IMR-90 (cell line): ENCODE data around the gene LDHA. TPM values are rescaled to one million over a fixed set of nuclear protein-coding genes. Genes with fewer than 3 reads are reported as not detected.

Experiments used
- ATAC-seq: fragments of 200-7000 bp; cut with Tn5 transposase; 2 replicates; pipeline ENCODE4 v1.9.1; 2020; ENCODE audit warnings: low read depth, mild to moderate bottlenecking, moderate library complexity
- BruUV-seq: library from RNA; stranded (reverse); fragments of 400-500 nt; replicated peaks from 2 replicates; lab custom pipeline; 2021; lab: Mats Ljungman, UMichigan
- CTCF ChIA-PET: fragments of 300-600 bp; formaldehyde crosslinking; extraction: SDS; loops from one replicate; lab custom pipeline; 2021; ENCODE audit warnings: antibody characterized with exemption; lab: Yijun Ruan, JAX
- POLR2A ChIA-PET: fragments of 300-600 bp; sonication (Branson Sonifier 250); formaldehyde crosslinking; loops from one replicate; lab custom pipeline; 2022; ENCODE audit warnings: antibody characterized with exemption; ENCODE audit not compliant: unreplicated experiment; lab: Charles Lee
- DNase-seq: peaks from one replicate; pipeline ENCODE4 v3.0.0; 2013
- H2AFZ ChIP-seq: replicated peaks from 2 replicates; pipeline ENCODE3; 2013; ENCODE audit warnings: low read length, mild to moderate bottlenecking; ENCODE audit not compliant: poor library complexity
- H2AK5ac ChIP-seq: 2 replicates; pipeline ENCODE4 v1.6.1; 2013; ENCODE audit warnings: low read depth, low read length, inconsistent platforms
- H2AK9ac ChIP-seq: replicated peaks from 2 replicates; pipeline ENCODE3; 2013; ENCODE audit warnings: mild to moderate bottlenecking, low read depth, low read length, moderate library complexity; ENCODE audit not compliant: poor library complexity
- H2BK120ac ChIP-seq: 2 replicates; pipeline ENCODE4 v1.6.1; 2013; ENCODE audit warnings: low read depth, low read length, inconsistent platforms
- H2BK15ac ChIP-seq: 3 replicates; pipeline ENCODE4 v1.6.1; 2013; ENCODE audit warnings: low read depth, low read length, inconsistent platforms
- H2BK20ac ChIP-seq: 2 replicates; pipeline ENCODE4 v1.6.1; 2013; ENCODE audit warnings: low read depth, mild to moderate bottlenecking, inconsistent platforms, low read length, moderate library complexity
- H2BK5ac ChIP-seq: 2 replicates; pipeline ENCODE4 v1.6.1; 2013; ENCODE audit warnings: mild to moderate bottlenecking, low read depth, low read length, inconsistent platforms; ENCODE audit not compliant: poor library complexity, severe bottlenecking
- H3K14ac ChIP-seq: replicated peaks from 2 replicates; pipeline ENCODE4 v1.6.1; 2013; ENCODE audit warnings: low read depth, low read length, inconsistent platforms
- H3K18ac ChIP-seq: 2 replicates; pipeline ENCODE4 v1.6.1; 2013; ENCODE audit warnings: low read depth, low read length, control low read depth
- H3K23ac ChIP-seq: 2 replicates; pipeline ENCODE4 v1.6.1; 2013; ENCODE audit warnings: low read depth, low read length, inconsistent platforms
- H3K27ac ChIP-seq: 2 replicates; pipeline ENCODE4 v1.5.1; 2013; ENCODE audit warnings: mild to moderate bottlenecking, control low read depth, low read length; ENCODE audit not compliant: insufficient read depth
- H3K27me3 ChIP-seq: 2 replicates; pipeline ENCODE4 v1.6.1; 2013; ENCODE audit warnings: low read length; ENCODE audit not compliant: control insufficient read depth, insufficient read depth
- H3K36me3 ChIP-seq: 2 replicates; pipeline ENCODE4 v1.6.1; 2013; ENCODE audit warnings: low read length, mixed read lengths; ENCODE audit not compliant: control insufficient read depth, insufficient read depth
- H3K4ac ChIP-seq: 2 replicates; pipeline ENCODE4 v1.6.1; 2013; ENCODE audit warnings: low read depth, low read length, inconsistent platforms
- H3K4me1 ChIP-seq: 2 replicates; pipeline ENCODE4 v1.6.1; 2013; ENCODE audit warnings: low read length, mixed read lengths; ENCODE audit not compliant: control insufficient read depth, insufficient read depth
- H3K4me2 ChIP-seq: 2 replicates; pipeline ENCODE4 v1.6.1; 2013; ENCODE audit warnings: low read depth, mild to moderate bottlenecking, control low read depth, low read length, moderate library complexity
- H3K4me3 ChIP-seq: 2 replicates; pipeline ENCODE4 v1.5.1; 2013; ENCODE audit warnings: low read depth, mild to moderate bottlenecking, control low read depth, low read length, moderate library complexity; ENCODE audit not compliant: insufficient read depth
- H3K56ac ChIP-seq: 2 replicates; pipeline ENCODE4 v1.6.1; 2013; ENCODE audit warnings: low read length, inconsistent platforms; ENCODE audit not compliant: insufficient read depth; ENCODE audit errors: extremely low read depth
- H3K79me1 ChIP-seq, 2 experiments: 2 replicates each; pipeline ENCODE4 v1.6.1; 2013; ENCODE audit warnings: low read length in 2 of 2, inconsistent platforms in 1 of 2, low read depth in 1 of 2
- H3K9ac ChIP-seq: 2 replicates; pipeline ENCODE4 v1.6.1; 2013; ENCODE audit warnings: low read depth, low read length, control low read depth
- H3K9me1 ChIP-seq: 2 replicates; pipeline ENCODE4 v1.6.1; 2013; ENCODE audit warnings: low read length, inconsistent platforms; ENCODE audit not compliant: insufficient read depth
- H3K9me3 ChIP-seq: 2 replicates; pipeline ENCODE4 v1.6.1; 2013; ENCODE audit warnings: low read length; ENCODE audit not compliant: control insufficient read depth, insufficient read depth
- H4K20me1 ChIP-seq: 2 replicates; pipeline ENCODE4 v1.6.1; 2013; ENCODE audit warnings: low read length, inconsistent platforms; ENCODE audit not compliant: insufficient read depth
- H4K5ac ChIP-seq: 2 replicates; pipeline ENCODE4 v1.6.1; 2013; ENCODE audit warnings: mild to moderate bottlenecking, low read depth, low read length, control low read depth
- H4K8ac ChIP-seq, 2 experiments: 2 replicates each; pipeline ENCODE4 v1.6.1; 2013; ENCODE audit warnings: low read depth in 2 of 2, low read length in 2 of 2, control low read depth in 1 of 2, inconsistent platforms in 1 of 2
- H4K91ac ChIP-seq: 2 replicates; pipeline ENCODE4 v1.6.1; 2013; ENCODE audit warnings: low read depth, low read length, inconsistent platforms; ENCODE audit not compliant: insufficient read depth
- CEBPB ChIP-seq: IDR thresholded peaks from 2 replicates; pipeline ENCODE4 v1.6.1; 2012; ENCODE audit warnings: low read depth, low read length, improper control_type of control experiment
- FOS ChIP-seq: fragments of 150-350 bp; IDR thresholded peaks from 2 replicates; pipeline ENCODE4 v1.6.1; 2016; ENCODE audit warnings: low read depth, low read length
- MAFK ChIP-seq: IDR thresholded peaks from 2 replicates; pipeline ENCODE4 v1.6.1; 2012; ENCODE audit warnings: low read depth, low read length, improper control_type of control experiment
- MAZ ChIP-seq: IDR thresholded peaks from 2 replicates; pipeline ENCODE4 v1.6.1; 2012; ENCODE audit warnings: low read depth, mild to moderate bottlenecking, low read length, improper control_type of control experiment, moderate library complexity, borderline replicate concordance
- MXI1 ChIP-seq: IDR thresholded peaks from 2 replicates; pipeline ENCODE4 v1.6.1; 2012; ENCODE audit warnings: low read depth, mild to moderate bottlenecking, low read length, moderate library complexity, borderline replicate concordance
- POLR2A ChIP-seq: IDR thresholded peaks from 2 replicates; pipeline ENCODE4 v1.6.1; 2012; ENCODE audit warnings: mild to moderate bottlenecking, low read depth, low read length
- RAD21 ChIP-seq: IDR thresholded peaks from 2 replicates; pipeline ENCODE4 v1.6.1; 2012; ENCODE audit warnings: low read length, improper control_type of control experiment
- RCOR1 ChIP-seq: IDR thresholded peaks from 2 replicates; pipeline ENCODE4 v1.6.1; 2012; ENCODE audit warnings: mild to moderate bottlenecking, low read length, improper control_type of control experiment; ENCODE audit not compliant: insufficient replicate concordance
- RFX5 ChIP-seq: IDR thresholded peaks from 2 replicates; pipeline ENCODE4 v1.8.0; 2012; ENCODE audit warnings: low read depth, mild to moderate bottlenecking, low read length, moderate library complexity
- SMC3 ChIP-seq: fragments of 150-350 bp; IDR thresholded peaks from 2 replicates; pipeline ENCODE4 v1.6.1; 2016; ENCODE audit warnings: low read depth, mild to moderate bottlenecking, antibody characterized with exemption, low read length, moderate library complexity
- WGBS, 2 experiments: methylation state at CpG; one replicate each; pipeline versions ENCODE4 v1.1.5 to v1.1.7; 2013; ENCODE audit warnings: missing lambda C conversion rate in 2 of 2; ENCODE audit not compliant: insufficient read length in 1 of 2; ENCODE audit errors: extremely low coverage in 2 of 2; 5-methylcytosine and 5-hydroxymethylcytosine counted together
- dilution Hi-C: fragments of 300-500 bp; cut with HindIII; formaldehyde crosslinking; loops from one replicate; pipeline ENCODE4 v1.14.3; 2018; ENCODE audit warnings: low sequenced_read_pairs; ENCODE audit not compliant: unreplicated experiment
- in situ Hi-C: fragments of 300-500 bp; cut with MboI; formaldehyde crosslinking; loops from 3 replicates; pipeline ENCODE4 v1.14.3; 2019; ENCODE audit warnings: low sequenced_read_pairs, inconsistent platforms, mixed read lengths
- intact Hi-C: fragments of 100-400 bp; cut with micrococcal nuclease; formaldehyde crosslinking; loops from 2 replicates; pipeline ENCODE4 v1.10.0; 2022
- polyA plus RNA-seq, 3 experiments: library from polyadenylated mRNA; depleted of rRNA; stranded (reverse); fragments of >200 nt; gene quantifications; 2 replicates each; pipeline ENCODE4 v1.2.3, GENCODE V29; 2012; ENCODE audit warnings: low replicate concordance in 1 of 3
- total RNA-seq: library from RNA; depleted of rRNA; stranded (reverse); fragments of >200 nt; gene quantifications from 2 replicates; pipeline ENCODE4 v1.2.3, GENCODE V29; 2012
- TF ChIP-seq, protein P1 (sequence below): conservative IDR thresholded peaks from 2 replicates; pipeline ENCODE4 v1.5.1; 2012; ENCODE audit warnings: mild to moderate bottlenecking, low read depth, low read length, improper control_type of control experiment
- TF ChIP-seq, protein P2 (sequence below): fragments of 150-350 bp; IDR thresholded peaks from 2 replicates; pipeline ENCODE4 v1.6.1; 2017; ENCODE audit warnings: mild to moderate bottlenecking, antibody characterized with exemption, low read length, low read depth
- TF ChIP-seq, protein P3 (sequence below): fragments of 150-350 bp; IDR thresholded peaks from 2 replicates; pipeline ENCODE4 v1.6.1; 2016; ENCODE audit warnings: low read depth, mild to moderate bottlenecking, low read length, moderate library complexity, borderline replicate concordance

LDHA gene
- total and polyA plus RNA-seq, 2 of the 4 experiments (the other 2 are of a cell fraction): 1,735 to 1,813 TPM

DNA sequence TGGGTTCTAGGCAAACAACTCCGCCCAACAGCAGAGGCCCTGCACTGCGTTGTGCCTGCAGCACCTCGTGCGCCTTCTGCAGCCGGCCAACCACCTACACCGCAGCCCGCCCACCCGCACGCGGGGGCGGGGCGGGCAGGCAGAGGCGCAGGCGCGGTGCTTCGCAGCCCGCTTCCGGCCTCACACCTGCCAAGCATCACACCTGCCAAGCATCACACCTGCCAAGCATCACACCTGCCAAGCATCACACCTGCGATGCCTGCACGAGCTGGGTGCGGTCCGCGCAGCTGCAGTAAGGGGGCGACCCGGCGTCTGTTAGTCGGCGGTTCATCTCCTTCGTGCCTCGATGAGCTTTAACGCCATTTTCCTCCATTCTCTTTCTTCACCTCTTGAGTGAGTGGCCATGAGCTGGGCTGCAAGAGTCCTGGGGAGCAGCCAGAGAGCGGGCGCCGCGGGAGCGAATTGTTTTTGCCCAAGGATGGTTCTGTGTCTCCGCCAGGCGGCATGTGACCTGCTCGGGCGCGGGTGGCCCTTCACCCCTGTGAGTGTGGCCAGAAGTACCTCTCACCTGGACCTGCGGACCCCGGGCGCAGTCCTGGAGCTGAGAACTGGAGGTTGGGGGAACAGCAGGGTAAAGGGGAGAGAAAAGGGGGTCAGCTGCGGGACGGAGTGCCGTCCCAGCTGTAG lies 61.5 kb downstream of the LDHA start, which contains the start of gene LDHAL6A:
TSS of gene LDHAL6A (plus strand) at position 171 of the 687 bp plus-strand sequence. CDS start 825 bp downstream, outside the sequence.
- Histone ChIP-seq H3K4me2 (no peak within 1 kb of the TSS), H3K9me1 (no peaks in the 10 kb centered on the region), H3K27ac (no peak within 1 kb of the TSS), H3K18ac (no peak within 1 kb of the TSS), H3K9me3 (no peaks in the 10 kb centered on the region), H2BK5ac (no peak within 1 kb of the TSS), H3K36me3 (no peaks in the 10 kb centered on the region), H4K8ac (no peak within 1 kb of the TSS), H3K4me1 (no peaks in the 10 kb centered on the region), H3K9ac (no peak within 1 kb of the TSS), H2AFZ (peak within 1 kb of the TSS; percentile 76), H3K23ac (no peak within 1 kb of the TSS), H4K5ac (no peak within 1 kb of the TSS), H3K4me3 (no peak within 1 kb of the TSS), H4K20me1 (no peaks in the 10 kb centered on the region), H3K4ac (no peak within 1 kb of the TSS), H2BK120ac (no peak within 1 kb of the TSS), H3K27me3 (peaks cover 6% of the 10 kb centered on the region; the same call in 1 of the 2 replicates), H4K91ac (no peak within 1 kb of the TSS), H2AK9ac (no peak within 1 kb of the TSS), H2AK5ac (no peak within 1 kb of the TSS), H2BK15ac (no peak within 1 kb of the TSS), H3K14ac (no peak within 1 kb of the TSS), H2BK20ac (no peak within 1 kb of the TSS), H3K79me1 (no peaks in the 10 kb centered on the region), H3K56ac (no peak within 1 kb of the TSS)
- 43% methylated on average over 8 of the region's 47 CpGs; no CpG with 5 or more reads in 1 of the 2 experiments for WGBS, 2 experiments
- no peak for TF ChIP-seq RAD21
- TF ChIP-seq MAFK: no peak
- no peak for TF ChIP-seq POLR2A
- TF ChIP-seq RCOR1: no peak
- TF ChIP-seq, protein P1, sequence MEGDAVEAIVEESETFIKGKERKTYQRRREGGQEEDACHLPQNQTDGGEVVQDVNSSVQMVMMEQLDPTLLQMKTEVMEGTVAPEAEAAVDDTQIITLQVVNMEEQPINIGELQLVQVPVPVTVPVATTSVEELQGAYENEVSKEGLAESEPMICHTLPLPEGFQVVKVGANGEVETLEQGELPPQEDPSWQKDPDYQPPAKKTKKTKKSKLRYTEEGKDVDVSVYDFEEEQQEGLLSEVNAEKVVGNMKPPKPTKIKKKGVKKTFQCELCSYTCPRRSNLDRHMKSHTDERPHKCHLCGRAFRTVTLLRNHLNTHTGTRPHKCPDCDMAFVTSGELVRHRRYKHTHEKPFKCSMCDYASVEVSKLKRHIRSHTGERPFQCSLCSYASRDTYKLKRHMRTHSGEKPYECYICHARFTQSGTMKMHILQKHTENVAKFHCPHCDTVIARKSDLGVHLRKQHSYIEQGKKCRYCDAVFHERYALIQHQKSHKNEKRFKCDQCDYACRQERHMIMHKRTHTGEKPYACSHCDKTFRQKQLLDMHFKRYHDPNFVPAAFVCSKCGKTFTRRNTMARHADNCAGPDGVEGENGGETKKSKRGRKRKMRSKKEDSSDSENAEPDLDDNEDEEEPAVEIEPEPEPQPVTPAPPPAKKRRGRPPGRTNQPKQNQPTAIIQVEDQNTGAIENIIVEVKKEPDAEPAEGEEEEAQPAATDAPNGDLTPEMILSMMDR: no peak
- TF ChIP-seq, protein P2, sequence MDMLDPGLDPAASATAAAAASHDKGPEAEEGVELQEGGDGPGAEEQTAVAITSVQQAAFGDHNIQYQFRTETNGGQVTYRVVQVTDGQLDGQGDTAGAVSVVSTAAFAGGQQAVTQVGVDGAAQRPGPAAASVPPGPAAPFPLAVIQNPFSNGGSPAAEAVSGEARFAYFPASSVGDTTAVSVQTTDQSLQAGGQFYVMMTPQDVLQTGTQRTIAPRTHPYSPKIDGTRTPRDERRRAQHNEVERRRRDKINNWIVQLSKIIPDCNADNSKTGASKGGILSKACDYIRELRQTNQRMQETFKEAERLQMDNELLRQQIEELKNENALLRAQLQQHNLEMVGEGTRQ: no peak
- TF ChIP-seq CEBPB: no peak
- TF ChIP-seq, protein P3, sequence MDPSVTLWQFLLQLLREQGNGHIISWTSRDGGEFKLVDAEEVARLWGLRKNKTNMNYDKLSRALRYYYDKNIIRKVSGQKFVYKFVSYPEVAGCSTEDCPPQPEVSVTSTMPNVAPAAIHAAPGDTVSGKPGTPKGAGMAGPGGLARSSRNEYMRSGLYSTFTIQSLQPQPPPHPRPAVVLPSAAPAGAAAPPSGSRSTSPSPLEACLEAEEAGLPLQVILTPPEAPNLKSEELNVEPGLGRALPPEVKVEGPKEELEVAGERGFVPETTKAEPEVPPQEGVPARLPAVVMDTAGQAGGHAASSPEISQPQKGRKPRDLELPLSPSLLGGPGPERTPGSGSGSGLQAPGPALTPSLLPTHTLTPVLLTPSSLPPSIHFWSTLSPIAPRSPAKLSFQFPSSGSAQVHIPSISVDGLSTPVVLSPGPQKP: no peak
- TF ChIP-seq MAZ: no peak
- TF ChIP-seq RFX5: no peak
- TF ChIP-seq FOS: no peak
- TF ChIP-seq MXI1: no peak
- TF ChIP-seq SMC3: no peak
- ChIA-PET POLR2A (no interaction called here), CTCF (interaction anchor here (0.6 kb wide), 1 partner anchor 173 kb away, joined by 4 read pairs; no protein-coding TSS in a partner anchor)
- in situ Hi-C loops: no loop called here
- ATAC-seq: no peak
- dilution Hi-C loops: no loop called here
- no peak for DNase-seq
- intact Hi-C loops: no loop called here
- BruUV-seq: no TSS peak
